Nephron (organoid): ENCODE data around the gene ZNF362.
"Not testable (repeated sequence)": the region's sequence is repeated elsewhere in the genome, so short reads cannot be mapped to it uniquely, and the experiment has no call there.

Source experiments
- H3K27ac Mint-ChIP-seq, 3 experiments: 2 replicates each; pipeline ENCODE4 v1.8.0; 2020; ENCODE audit warnings: mixed read lengths in 3 of 3, mild to moderate bottlenecking in 2 of 3, moderate library complexity in 1 of 3
- H3K27me3 Mint-ChIP-seq: 2 replicates; pipeline ENCODE4 v1.8.0; 2021; ENCODE audit warnings: low read depth, mild to moderate bottlenecking, moderate library complexity, mixed read lengths
- H3K36me3 Mint-ChIP-seq: 2 replicates; pipeline ENCODE4 v1.8.0; 2020; ENCODE audit warnings: low read depth, mixed read lengths
- H3K4me1 Mint-ChIP-seq: 2 replicates; pipeline ENCODE4 v1.8.0; 2020; ENCODE audit warnings: mixed read lengths
- H3K4me3 Mint-ChIP-seq, 3 experiments: 2 replicates each; pipeline ENCODE4 v1.8.0; 2020; ENCODE audit warnings: mild to moderate bottlenecking in 3 of 3, mixed read lengths in 3 of 3, moderate library complexity in 2 of 3
- H3K9me3 Mint-ChIP-seq: 2 replicates; pipeline ENCODE4 v1.8.0; 2020; ENCODE audit warnings: mixed read lengths
- TF ChIP-seq, protein P1 (sequence below), 3 experiments: fragments of 200-600 bp; sonication (generic); IDR thresholded peaks; one replicate each; pipeline ENCODE4 v1.5.0; 2021; ENCODE audit warnings: antibody characterized with exemption in 3 of 3; ENCODE audit not compliant: unreplicated experiment in 3 of 3

The ZNF362 gene

DNA sequence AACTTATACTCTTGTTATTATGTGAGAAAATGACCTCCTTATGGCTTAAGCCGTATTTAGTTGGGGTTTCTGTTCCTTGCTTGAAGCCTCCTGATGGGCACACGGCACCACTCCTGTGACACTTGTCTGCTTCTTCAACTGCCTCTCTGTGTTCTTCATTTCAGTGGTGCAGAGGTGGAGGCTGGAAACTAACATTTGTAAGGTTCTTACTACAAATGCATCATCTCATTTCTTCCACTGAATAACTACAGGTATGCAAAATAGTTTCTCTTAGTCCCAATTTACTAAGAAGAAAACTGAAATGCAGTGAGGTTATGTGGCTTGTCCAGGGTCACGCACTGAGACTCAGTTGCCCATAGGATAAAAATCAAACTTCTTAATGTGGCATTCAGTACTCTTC lies 23.6 kb upstream of the ZNF362 start:
- TF ChIP-seq, protein P1, sequence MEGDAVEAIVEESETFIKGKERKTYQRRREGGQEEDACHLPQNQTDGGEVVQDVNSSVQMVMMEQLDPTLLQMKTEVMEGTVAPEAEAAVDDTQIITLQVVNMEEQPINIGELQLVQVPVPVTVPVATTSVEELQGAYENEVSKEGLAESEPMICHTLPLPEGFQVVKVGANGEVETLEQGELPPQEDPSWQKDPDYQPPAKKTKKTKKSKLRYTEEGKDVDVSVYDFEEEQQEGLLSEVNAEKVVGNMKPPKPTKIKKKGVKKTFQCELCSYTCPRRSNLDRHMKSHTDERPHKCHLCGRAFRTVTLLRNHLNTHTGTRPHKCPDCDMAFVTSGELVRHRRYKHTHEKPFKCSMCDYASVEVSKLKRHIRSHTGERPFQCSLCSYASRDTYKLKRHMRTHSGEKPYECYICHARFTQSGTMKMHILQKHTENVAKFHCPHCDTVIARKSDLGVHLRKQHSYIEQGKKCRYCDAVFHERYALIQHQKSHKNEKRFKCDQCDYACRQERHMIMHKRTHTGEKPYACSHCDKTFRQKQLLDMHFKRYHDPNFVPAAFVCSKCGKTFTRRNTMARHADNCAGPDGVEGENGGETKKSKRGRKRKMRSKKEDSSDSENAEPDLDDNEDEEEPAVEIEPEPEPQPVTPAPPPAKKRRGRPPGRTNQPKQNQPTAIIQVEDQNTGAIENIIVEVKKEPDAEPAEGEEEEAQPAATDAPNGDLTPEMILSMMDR (IDR thresholded peaks at IDR 0.05; ENCODE audit: unreplicated experiment in 3 of 3), result no peak
- Mint-ChIP-seq H3K9me3 (peaks cover 6% of the 10 kb centered on the region), H3K4me3 (no peak overlapping the region), H3K27me3 (no peaks in the 10 kb centered on the region), H3K36me3 (no peaks in the 10 kb centered on the region), H3K4me1 (peaks cover 43% of the 10 kb centered on the region), H3K27ac (peak overlapping the region in 1 of 3 experiments; percentile 12)

DNA sequence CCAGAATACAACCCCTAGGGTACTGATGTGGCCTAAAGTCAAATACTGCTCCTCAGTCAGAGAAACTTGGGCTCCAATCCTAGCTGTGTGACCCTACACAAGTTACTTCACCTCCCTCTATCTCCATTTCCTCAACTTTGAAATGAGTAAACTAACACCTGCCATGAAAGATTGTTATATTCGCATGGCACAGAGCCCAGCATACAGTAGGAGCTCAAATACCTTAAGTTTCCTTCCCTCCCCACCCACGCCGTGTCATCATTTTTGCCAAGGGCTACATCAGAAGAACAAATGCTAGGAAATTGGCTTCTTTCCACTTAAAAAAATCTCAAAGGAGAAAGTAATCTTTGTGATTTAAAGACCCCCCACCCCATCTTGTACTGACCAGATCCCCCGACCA lies 22.2 kb upstream of the ZNF362 start:
- H3K4me1 Mint-ChIP-seq, result peaks cover 32% of the 10 kb centered on the region
- peak overlapping the region; percentile 70 to 91 (median 83) for H3K27ac Mint-ChIP-seq
- no peaks in the 10 kb centered on the region for H3K27me3 Mint-ChIP-seq
- peak overlapping the region in 1 of 3 experiments; percentile 1 for H3K4me3 Mint-ChIP-seq
- TF ChIP-seq, protein P1 (IDR thresholded peaks at IDR 0.05; ENCODE audit: unreplicated experiment in 3 of 3), result no peak
- H3K9me3 Mint-ChIP-seq, result no peaks in the 10 kb centered on the region
- H3K36me3 Mint-ChIP-seq, result no peaks in the 10 kb centered on the region

DNA sequence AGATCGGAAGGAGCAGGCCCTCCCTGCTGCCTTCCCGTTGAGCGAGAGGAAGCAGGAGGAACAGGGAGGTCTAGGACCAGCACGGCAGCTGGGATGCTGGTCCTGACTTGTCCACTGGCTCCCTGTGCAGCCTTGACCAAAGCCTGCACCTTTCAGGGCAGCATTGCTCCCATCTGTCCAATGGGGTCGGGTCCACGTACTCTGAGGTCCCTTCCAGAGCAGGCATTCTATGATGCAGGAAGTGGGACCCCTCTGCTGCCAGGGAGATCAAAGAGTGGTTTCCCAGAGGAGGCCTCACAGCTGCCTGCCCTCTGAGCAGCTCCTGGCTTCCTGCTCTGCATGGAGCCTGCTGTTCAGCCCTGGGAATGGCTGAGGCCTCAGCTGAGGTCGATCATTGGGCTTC lies 21.7 kb upstream of the ZNF362 start:
- H3K27me3 Mint-ChIP-seq, result no peaks in the 10 kb centered on the region
- H3K9me3 Mint-ChIP-seq, result no peaks in the 10 kb centered on the region
- peak overlapping the region; percentile 70 to 91 (median 83) for H3K27ac Mint-ChIP-seq
- H3K4me3 Mint-ChIP-seq, result peak overlapping the region in 1 of 3 experiments; percentile 1
- no peaks in the 10 kb centered on the region for H3K36me3 Mint-ChIP-seq
- H3K4me1 Mint-ChIP-seq, result peaks cover 31% of the 10 kb centered on the region
- TF ChIP-seq, protein P1 (IDR thresholded peaks at IDR 0.05; ENCODE audit: unreplicated experiment in 3 of 3), result no peak

DNA sequence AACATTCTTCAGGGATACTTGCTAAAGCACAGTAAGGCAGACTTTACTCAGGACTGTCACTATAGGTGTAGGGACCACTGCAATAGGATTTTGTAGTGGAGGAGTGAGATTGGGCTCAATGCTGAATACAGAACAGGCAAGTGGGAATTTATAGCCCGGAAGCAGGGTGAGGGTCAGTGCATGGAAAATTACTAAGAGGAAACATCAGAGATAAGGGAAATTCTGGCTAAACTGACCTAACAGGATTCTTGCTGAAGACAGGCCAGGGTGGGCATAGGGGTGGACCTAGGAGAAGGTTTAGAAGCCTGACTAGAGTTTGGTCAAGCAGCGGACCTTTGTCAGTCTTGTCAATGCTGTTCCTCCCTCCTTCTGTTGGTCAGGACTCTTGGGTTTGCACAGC lies 20.8 kb upstream of the ZNF362 start:
- H3K4me3 Mint-ChIP-seq, result no peak overlapping the region
- no peaks in the 10 kb centered on the region for H3K36me3 Mint-ChIP-seq
- TF ChIP-seq, protein P1 (IDR thresholded peaks at IDR 0.05; ENCODE audit: unreplicated experiment in 3 of 3), result no peak
- no peaks in the 10 kb centered on the region for H3K27me3 Mint-ChIP-seq
- no peaks in the 10 kb centered on the region for H3K9me3 Mint-ChIP-seq
- peak overlapping the region; percentile 67 to 91 (median 83) for H3K27ac Mint-ChIP-seq
- peaks cover 31% of the 10 kb centered on the region for H3K4me1 Mint-ChIP-seq

DNA sequence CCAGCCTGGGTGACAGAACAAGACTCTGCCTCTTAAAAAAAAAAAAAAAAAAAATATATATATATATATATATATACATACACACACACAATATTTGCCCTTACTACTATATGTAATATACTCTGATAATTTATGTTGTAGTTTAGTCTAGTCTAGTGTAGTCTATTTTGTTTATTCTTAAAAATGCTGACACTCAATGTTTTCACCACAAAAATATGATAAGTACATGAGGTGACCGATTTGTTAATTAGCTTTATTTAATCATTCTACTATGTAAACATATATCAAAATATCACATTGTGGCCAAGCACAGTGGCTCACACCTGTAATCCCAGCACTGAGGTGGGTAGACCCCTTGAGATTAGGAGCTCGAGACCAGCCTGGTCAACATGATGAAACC lies 19.8 kb upstream of the ZNF362 start:
- Mint-ChIP-seq H3K27me3 (no peaks in the 10 kb centered on the region), H3K4me1 (peaks cover 31% of the 10 kb centered on the region), H3K9me3 (no peaks in the 10 kb centered on the region), H3K36me3 (no peaks in the 10 kb centered on the region), H3K27ac (no peak overlapping the region), H3K4me3 (no peak overlapping the region)
- TF ChIP-seq, protein P1 (IDR thresholded peaks at IDR 0.05; ENCODE audit: unreplicated experiment in 3 of 3), result no peak

DNA sequence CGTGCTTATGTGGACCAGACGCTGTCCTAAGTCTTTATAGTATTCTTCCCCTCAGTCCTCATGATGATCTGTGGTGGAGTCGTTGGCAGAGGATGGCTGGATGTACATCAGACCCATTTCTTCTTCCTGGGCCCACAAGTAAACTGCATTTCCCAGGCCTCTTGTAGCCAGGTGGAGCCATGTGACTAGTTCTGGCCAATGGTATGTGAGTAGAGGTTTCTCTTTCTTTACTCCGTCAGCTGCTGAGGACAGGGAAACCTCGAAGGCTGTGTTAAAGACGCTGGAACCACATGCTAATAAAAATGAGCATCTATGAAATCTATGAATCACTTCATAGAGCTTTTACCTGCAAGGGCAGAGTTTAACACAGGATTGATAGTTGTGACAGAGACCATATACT lies 18.7 kb upstream of the ZNF362 start:
- peak overlapping the region; percentile 26 to 64 (median 37) for H3K27ac Mint-ChIP-seq
- H3K4me3 Mint-ChIP-seq, result no peak overlapping the region
- TF ChIP-seq, protein P1 (IDR thresholded peaks at IDR 0.05; ENCODE audit: unreplicated experiment in 3 of 3), result no peak
- no peaks in the 10 kb centered on the region for H3K9me3 Mint-ChIP-seq
- peaks cover 41% of the 10 kb centered on the region for H3K4me1 Mint-ChIP-seq
- H3K27me3 Mint-ChIP-seq, result no peaks in the 10 kb centered on the region
- no peaks in the 10 kb centered on the region for H3K36me3 Mint-ChIP-seq

DNA sequence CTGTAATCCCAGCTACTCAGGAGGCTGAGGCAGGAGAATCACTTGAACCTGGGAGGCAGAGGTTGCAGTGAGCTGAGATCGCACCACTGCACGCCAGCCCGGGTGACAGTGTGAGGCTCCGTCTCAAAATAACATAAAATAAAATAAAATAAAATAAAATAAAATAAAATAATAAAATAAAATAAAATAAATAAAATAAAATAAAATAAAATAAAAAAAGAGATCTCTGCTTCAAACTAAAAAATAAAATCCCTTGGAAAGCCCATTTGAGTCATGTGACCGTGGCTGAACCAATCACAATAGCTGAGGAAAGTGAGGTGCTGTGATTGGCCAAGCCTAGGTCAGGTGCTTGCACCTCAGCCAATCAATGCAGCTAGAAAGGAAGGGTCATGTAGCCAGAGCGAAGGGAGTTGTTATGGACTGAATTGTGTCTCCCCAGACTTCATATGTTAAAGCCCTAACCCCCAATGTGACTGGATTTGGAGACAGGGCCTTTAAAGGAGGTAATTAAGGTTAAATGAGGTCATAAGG lies 18.0 kb upstream of the ZNF362 start:
- not testable (repeated sequence) for H3K4me3 Mint-ChIP-seq, H3K27ac Mint-ChIP-seq, H3K9me3 Mint-ChIP-seq, H3K36me3 Mint-ChIP-seq, H3K27me3 Mint-ChIP-seq
- H3K4me1 Mint-ChIP-seq, result peaks cover 45% of the 10 kb centered on the region

DNA sequence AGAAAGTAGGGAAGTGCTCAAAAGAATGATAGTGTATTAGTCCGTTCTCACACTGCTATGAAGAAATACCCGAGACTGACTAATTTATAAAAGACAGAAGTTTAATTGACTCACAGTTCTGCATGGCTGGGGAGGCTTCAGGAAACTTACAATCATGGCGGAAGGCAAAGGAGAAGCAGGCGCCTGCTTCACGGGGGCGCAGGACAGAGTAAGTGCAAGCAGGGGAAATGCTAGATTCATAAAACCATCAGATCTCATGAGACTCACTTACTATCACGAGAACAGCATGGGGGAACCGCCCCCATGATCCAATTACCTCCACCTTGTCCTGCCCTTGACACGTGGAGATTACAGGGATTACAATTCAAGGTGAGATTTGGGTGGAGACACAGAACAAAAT lies 16.9 kb upstream of the ZNF362 start:
- H3K4me3 Mint-ChIP-seq, H3K36me3 Mint-ChIP-seq, H3K9me3 Mint-ChIP-seq, H3K27me3 Mint-ChIP-seq, H3K27ac Mint-ChIP-seq: not testable (repeated sequence)
- peaks cover 38% of the 10 kb centered on the region for H3K4me1 Mint-ChIP-seq
